ENCODE data around the gene SGPL1.

The SGPL1 gene

DNA sequence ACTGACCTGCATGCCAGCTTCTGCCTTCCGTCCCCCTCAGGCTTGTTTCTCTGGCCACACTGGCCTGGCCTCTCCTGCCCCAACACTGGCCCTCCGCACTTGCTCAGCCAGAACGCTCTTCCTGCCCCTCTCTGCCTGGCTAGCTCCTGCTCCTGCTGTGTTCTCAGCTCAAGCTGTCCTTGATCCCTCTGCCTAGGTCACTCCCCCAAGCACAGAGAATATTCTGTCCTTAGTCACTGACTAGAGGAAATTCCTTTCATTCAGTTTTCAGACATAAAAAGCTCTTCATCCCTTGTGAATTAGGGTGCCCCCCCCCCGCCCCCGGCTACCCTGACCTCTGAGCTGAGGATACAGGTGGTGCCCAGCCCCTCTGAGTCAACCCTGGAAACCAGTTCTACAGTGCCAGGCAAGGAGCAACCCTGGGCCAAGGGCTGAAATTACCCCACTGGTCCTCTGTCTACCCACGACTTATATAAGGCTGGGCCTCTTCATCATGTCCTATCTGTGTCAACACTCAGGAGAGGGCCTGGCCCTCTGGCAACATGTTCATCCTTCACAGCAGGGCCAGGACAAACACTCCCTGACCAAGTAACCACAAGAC lies 6.6 kb upstream of the SGPL1 start:
- TF ChIP-seq CTCF (IDR thresholded peaks at IDR 0.05; ENCODE audit: low read depth, low read length, missing control alignments): no peak
- in situ Hi-C loops (cut with HindIII; ENCODE audit: low sequenced_read_pairs): no loop called here
- DNase-seq (ENCODE audit: low read depth): no peak
- no peak overlapping the region for H3K4me3 ChIP-seq (ENCODE audit: low read depth, low read length)

DNA sequence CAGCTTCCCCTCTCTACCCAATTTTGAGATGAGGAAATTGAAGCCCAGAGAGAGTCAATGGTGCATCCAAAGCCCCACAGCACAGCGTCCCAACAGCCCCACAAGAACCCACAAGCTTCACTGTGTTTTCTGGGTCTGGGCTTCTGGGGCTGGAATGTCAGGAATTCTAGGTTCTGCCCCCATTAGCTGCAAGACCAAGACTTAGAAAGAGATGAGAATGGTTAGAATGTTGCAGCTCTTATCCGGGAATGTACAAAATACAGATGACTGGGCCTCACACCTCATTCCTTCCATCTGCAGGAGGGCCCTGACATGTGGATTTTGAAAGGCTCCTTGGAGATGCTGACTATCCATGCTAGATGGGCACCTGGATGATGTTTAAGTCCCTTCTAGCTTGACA lies 6.0 kb upstream of the SGPL1 start:
- in situ Hi-C loops (cut with HindIII; ENCODE audit: low sequenced_read_pairs): no loop called here
- no peak overlapping the region for H3K4me3 ChIP-seq (ENCODE audit: low read depth, low read length)
- TF ChIP-seq CTCF (IDR thresholded peaks at IDR 0.05; ENCODE audit: low read depth, low read length, missing control alignments): no peak
- DNase-seq (ENCODE audit: low read depth): no peak

GRCh38 chr10:70810967-70811366 lies 4.8 kb upstream of the SGPL1 start:
- in situ Hi-C loops (cut with HindIII; ENCODE audit: low sequenced_read_pairs): no loop called here
- H3K4me3 ChIP-seq (ENCODE audit: low read depth, low read length): no peak overlapping the region
- DNase-seq (ENCODE audit: low read depth): no peak
- no peak for TF ChIP-seq CTCF (IDR thresholded peaks at IDR 0.05; ENCODE audit: low read depth, low read length, missing control alignments)

- DNase-seq (ENCODE audit: low read depth): no peak
- in situ Hi-C loops (cut with HindIII; ENCODE audit: low sequenced_read_pairs): no loop called here
- no peak overlapping the region for H3K4me3 ChIP-seq (ENCODE audit: low read depth, low read length)
- no peak for TF ChIP-seq CTCF (IDR thresholded peaks at IDR 0.05; ENCODE audit: low read depth, low read length, missing control alignments)
Measured at GRCh38 chr10:70811881-70812280, 3.9 kb upstream of the SGPL1 start.

DNA sequence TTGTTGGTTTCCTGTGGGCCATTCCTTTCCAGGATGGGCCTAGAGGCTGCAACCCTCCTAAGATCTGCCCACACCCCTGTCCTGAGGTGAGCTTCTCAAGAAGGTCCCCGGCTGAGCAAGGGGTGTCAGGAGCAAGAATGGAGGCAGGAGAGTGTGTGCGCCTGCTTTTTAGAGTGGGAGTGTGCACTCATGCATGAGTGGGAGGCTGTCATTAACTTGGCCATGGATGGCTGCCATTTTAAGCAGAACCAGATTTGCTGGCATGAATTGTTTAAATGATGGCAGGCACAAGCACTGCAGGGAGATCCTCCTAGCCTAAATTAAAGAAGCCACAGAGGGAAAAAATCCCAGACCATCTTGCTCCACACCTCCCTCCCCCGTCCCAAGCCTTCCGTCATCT lies 2.9 kb upstream of the SGPL1 start:
- H3K4me3 ChIP-seq (ENCODE audit: low read depth, low read length): no peak overlapping the region
- no peak for TF ChIP-seq CTCF (IDR thresholded peaks at IDR 0.05; ENCODE audit: low read depth, low read length, missing control alignments)
- in situ Hi-C loops (cut with HindIII; ENCODE audit: low sequenced_read_pairs): no loop called here
- DNase-seq (ENCODE audit: low read depth): no peak

DNA sequence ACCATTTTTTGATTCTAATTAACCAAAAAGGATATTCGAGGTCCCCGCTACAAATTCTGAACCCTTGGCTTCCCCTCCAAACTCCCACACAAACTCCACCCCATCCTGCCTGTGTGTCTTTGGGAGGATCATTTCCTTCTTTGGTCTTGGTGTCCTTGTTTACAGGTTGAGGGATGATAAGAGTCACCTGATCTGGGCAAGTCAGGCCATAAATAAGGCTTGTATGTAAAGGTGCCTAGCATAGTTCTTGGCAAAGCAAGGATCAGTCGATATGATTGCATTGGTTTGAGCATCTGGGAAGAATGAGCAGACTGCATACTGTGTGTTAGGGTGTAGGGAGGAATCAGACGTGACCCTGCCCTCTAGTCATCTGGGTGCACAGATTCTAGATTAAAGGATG lies 1.6 kb upstream of the SGPL1 start:
- TF ChIP-seq CTCF (IDR thresholded peaks at IDR 0.05; ENCODE audit: low read depth, low read length, missing control alignments): no peak
- no peak overlapping the region for H3K4me3 ChIP-seq (ENCODE audit: low read depth, low read length)
- no peak for DNase-seq (ENCODE audit: low read depth)
- in situ Hi-C loops (cut with HindIII; ENCODE audit: low sequenced_read_pairs): no loop called here

All from astrocyte of the cerebellum (primary cell).